ENCODE results near the gene ZG16. TPM values are rescaled to one million over a fixed set of nuclear protein-coding genes. Genes with fewer than 3 reads are reported as not detected.
A peak's percentile ranks its signal among the peaks of the same experiment; 100 is the strongest.

ZG16 gene
- total RNA-seq, 1 donor from 2014 or later: not detected

- peak overlapping the region; percentile 97 for H3K27ac ChIP-seq (replicated peaks)
- H3K9me3 ChIP-seq (replicated peaks): no peaks in the 10 kb centered on the region
- H3K4me3 ChIP-seq: peak overlapping the region; percentile 75
- no peaks in the 10 kb centered on the region for H3K27me3 ChIP-seq (ENCODE audit: low read depth)
- peaks cover 71% of the 10 kb centered on the region for H3K4me1 ChIP-seq
- peak; percentile 54 for TF ChIP-seq CTCF (IDR thresholded peaks at IDR 0.05; ENCODE audit: borderline replicate concordance)
- H3K36me3 ChIP-seq: peaks cover 24% of the 10 kb centered on the region
- intact Hi-C loops (cut with micrococcal nuclease): no loop called here
- peak; percentile 91 for DNase-seq
Observed at GRCh38 chr16:29807426-29808218, 29.6 kb downstream of the ZG16 start.

GRCh38 chr16:29808219-29808900 lies 30.3 kb downstream of the ZG16 start:
- Histone ChIP-seq H3K9me3 (replicated peaks) (no peaks in the 10 kb centered on the region), H3K36me3 (peaks cover 24% of the 10 kb centered on the region), H3K4me1 (peaks cover 78% of the 10 kb centered on the region), H3K4me3 (peak overlapping the region; percentile 75), H3K27ac (replicated peaks) (peak overlapping the region; percentile 97), H3K27me3 (ENCODE audit: low read depth) (no peaks in the 10 kb centered on the region)
- intact Hi-C loops (cut with micrococcal nuclease): no loop called here
- TF ChIP-seq CTCF (IDR thresholded peaks at IDR 0.05; ENCODE audit: borderline replicate concordance): no peak
- DNase-seq: no peak

- no peak for TF ChIP-seq CTCF (IDR thresholded peaks at IDR 0.05; ENCODE audit: borderline replicate concordance)
- intact Hi-C loops (cut with micrococcal nuclease): no loop called here
- Histone ChIP-seq H3K27ac (replicated peaks) (peak overlapping the region; percentile 97), H3K4me3 (peak overlapping the region; percentile 75), H3K4me1 (peaks cover 80% of the 10 kb centered on the region), H3K9me3 (replicated peaks) (no peaks in the 10 kb centered on the region), H3K36me3 (peaks cover 24% of the 10 kb centered on the region), H3K27me3 (ENCODE audit: low read depth) (no peaks in the 10 kb centered on the region)
- DNase-seq: no peak
Observed at GRCh38 chr16:29809031-29809747, 31.1 kb downstream of the ZG16 start.

- H3K4me3 ChIP-seq: peak overlapping the region; percentile 75
- no peak for TF ChIP-seq CTCF (IDR thresholded peaks at IDR 0.05; ENCODE audit: borderline replicate concordance)
- H3K4me1 ChIP-seq: peaks cover 79% of the 10 kb centered on the region
- DNase-seq: no peak
- H3K36me3 ChIP-seq: peaks cover 24% of the 10 kb centered on the region
- H3K9me3 ChIP-seq (replicated peaks): no peaks in the 10 kb centered on the region
- no peaks in the 10 kb centered on the region for H3K27me3 ChIP-seq (ENCODE audit: low read depth)
- peak overlapping the region; percentile 97 for H3K27ac ChIP-seq (replicated peaks)
- intact Hi-C loops (cut with micrococcal nuclease): no loop called here
Observed at GRCh38 chr16:29809850-29810698, 32.0 kb downstream of the ZG16 start.
